C4-2B (cell line): ENCODE results near the gene NHS.

ENCODE experiments used
- CTCF ChIP-seq: fragments of 450-650 bp; conservative IDR thresholded peaks from 2 replicates; pipeline ENCODE4 v1.5.1; 2017; ENCODE audit warnings: mild to moderate bottlenecking
- ZFX ChIP-seq: fragments of 450-650 bp; IDR thresholded peaks from 2 replicates; pipeline ENCODE4 v1.6.1; 2017

GRCh38 chrX:17376431-17377077, 1.6 kb downstream of the NHS start:
- no peak for TF ChIP-seq CTCF
- no peak for TF ChIP-seq ZFX
